Activated CD8-positive, alpha-beta memory T cell treated with anti-CD3 and anti-CD28 coated beads, Interleukin-2, amount 50 U/mL, for 24 hours (primary cell): Measurements from ENCODE around the gene SLC10A7.

Experiments used
- DNase-seq: peaks from one replicate; pipeline ENCODE4 v3.0.0-alpha.2; 2020; ENCODE audit errors: extremely low read depth

The SLC10A7 gene

GRCh38 chr4:146439437-146439836 is 82.3 kb downstream of the SLC10A7 start:
- no peak for DNase-seq

- no peak for DNase-seq
Measured at GRCh38 chr4:146437778-146438177, 84.0 kb downstream of the SLC10A7 start.

GRCh38 chr4:146436423-146437162 is 85.1 kb downstream of the SLC10A7 start:
- no peak for DNase-seq

GRCh38 chr4:146435962-146436361 is 85.8 kb downstream of the SLC10A7 start:
- DNase-seq, result no peak

- DNase-seq, result no peak
Measured at GRCh38 chr4:146432065-146432464, 89.7 kb downstream of the SLC10A7 start.

- DNase-seq, result no peak
Measured at GRCh38 chr4:146428298-146428697, 93.4 kb downstream of the SLC10A7 start.

GRCh38 chr4:146417822-146418221 is 103.9 kb downstream of the SLC10A7 start:
- no peak for DNase-seq

GRCh38 chr4:146415829-146416228 is 105.9 kb downstream of the SLC10A7 start:
- DNase-seq, result no peak

- DNase-seq, result no peak
Measured at GRCh38 chr4:146407669-146408084, 114.1 kb downstream of the SLC10A7 start.

- DNase-seq, result no peak
Measured at GRCh38 chr4:146407257-146407656, 114.5 kb downstream of the SLC10A7 start.

GRCh38 chr4:146401274-146401673 is 120.5 kb downstream of the SLC10A7 start:
- no peak for DNase-seq

- DNase-seq, result no peak
Measured at GRCh38 chr4:146398896-146399445, 122.8 kb downstream of the SLC10A7 start.

GRCh38 chr4:146398404-146398803 is 123.3 kb downstream of the SLC10A7 start:
- no peak for DNase-seq

- no peak for DNase-seq
Measured at GRCh38 chr4:146389561-146389960, 132.2 kb downstream of the SLC10A7 start.

GRCh38 chr4:146382194-146382593 is 139.5 kb downstream of the SLC10A7 start:
- DNase-seq, result no peak

- DNase-seq, result no peak
Measured at GRCh38 chr4:146381263-146381872, 140.4 kb downstream of the SLC10A7 start.

GRCh38 chr4:146379744-146380143 is 142.0 kb downstream of the SLC10A7 start:
- no peak for DNase-seq

GRCh38 chr4:146371812-146372211 is 149.9 kb downstream of the SLC10A7 start:
- no peak for DNase-seq

GRCh38 chr4:146370841-146371240 is 150.9 kb downstream of the SLC10A7 start:
- DNase-seq, result no peak

GRCh38 chr4:146369446-146369845 is 152.3 kb downstream of the SLC10A7 start:
- no peak for DNase-seq

GRCh38 chr4:146368209-146368608 is 153.5 kb downstream of the SLC10A7 start:
- no peak for DNase-seq

- no peak for DNase-seq
Measured at GRCh38 chr4:146367347-146367746, 154.4 kb downstream of the SLC10A7 start.

- DNase-seq, result no peak
Measured at GRCh38 chr4:146359771-146360170, 162.0 kb downstream of the SLC10A7 start.
